ENCODE data around the gene REPS2.

DNA sequence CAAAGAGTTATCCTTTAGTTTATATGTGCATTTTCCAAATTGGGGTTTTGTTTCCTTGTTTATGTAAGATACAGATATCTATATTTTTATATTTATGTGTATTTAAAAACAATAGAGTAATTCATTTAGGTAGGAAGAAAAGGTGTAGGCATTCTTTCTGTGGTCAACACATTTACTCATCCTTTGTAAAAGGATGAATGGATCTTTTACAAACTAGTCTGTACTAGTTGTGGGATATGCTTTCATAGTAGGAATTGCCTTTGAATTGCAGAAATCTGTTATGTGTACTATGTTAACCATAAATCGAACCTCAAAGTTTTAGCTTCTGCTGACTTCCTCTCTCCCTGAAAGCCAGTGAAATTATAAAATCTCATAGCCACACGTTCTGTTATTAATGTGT, 128.5 kb downstream of the REPS2 start:
- no peak for TF ChIP-seq EZH2phosphoT487 (IDR thresholded peaks at IDR 0.05; ENCODE audit: low read length)
- TF ChIP-seq, protein P1, sequence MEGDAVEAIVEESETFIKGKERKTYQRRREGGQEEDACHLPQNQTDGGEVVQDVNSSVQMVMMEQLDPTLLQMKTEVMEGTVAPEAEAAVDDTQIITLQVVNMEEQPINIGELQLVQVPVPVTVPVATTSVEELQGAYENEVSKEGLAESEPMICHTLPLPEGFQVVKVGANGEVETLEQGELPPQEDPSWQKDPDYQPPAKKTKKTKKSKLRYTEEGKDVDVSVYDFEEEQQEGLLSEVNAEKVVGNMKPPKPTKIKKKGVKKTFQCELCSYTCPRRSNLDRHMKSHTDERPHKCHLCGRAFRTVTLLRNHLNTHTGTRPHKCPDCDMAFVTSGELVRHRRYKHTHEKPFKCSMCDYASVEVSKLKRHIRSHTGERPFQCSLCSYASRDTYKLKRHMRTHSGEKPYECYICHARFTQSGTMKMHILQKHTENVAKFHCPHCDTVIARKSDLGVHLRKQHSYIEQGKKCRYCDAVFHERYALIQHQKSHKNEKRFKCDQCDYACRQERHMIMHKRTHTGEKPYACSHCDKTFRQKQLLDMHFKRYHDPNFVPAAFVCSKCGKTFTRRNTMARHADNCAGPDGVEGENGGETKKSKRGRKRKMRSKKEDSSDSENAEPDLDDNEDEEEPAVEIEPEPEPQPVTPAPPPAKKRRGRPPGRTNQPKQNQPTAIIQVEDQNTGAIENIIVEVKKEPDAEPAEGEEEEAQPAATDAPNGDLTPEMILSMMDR (IDR thresholded peaks at IDR 0.05; ENCODE audit: low read length): no peak
